ENCODE results near the gene AEBP1. TPM values are rescaled to one million over a fixed set of nuclear protein-coding genes. Genes with fewer than 3 reads are reported as not detected.

AEBP1 gene
- polyA plus RNA-seq, 6 donors from 2014 or later = 1.9 to 18.5 (median 4.1) TPM

GRCh38 chr7:44150966-44151941 lies 47.1 kb downstream of the AEBP1 start:
- peaks cover 2 to 9% (median 6%) of the 10 kb centered on the region in 3 donors for H3K4me1 Mint-ChIP-seq
- ATAC-seq (ENCODE audit: low read depth in 2 of 2) (no peak), DNase-seq (no peak)
- no peaks in the 10 kb centered on the region for H3K36me3 Mint-ChIP-seq
- H3K27me3 Mint-ChIP-seq = no peaks in the 10 kb centered on the region
- no peak overlapping the region for H3K4me3 Mint-ChIP-seq
- H3K27ac Mint-ChIP-seq = peak overlapping the region in 3 of 6 donors; percentile 16 to 73 (median 31)
- no peaks in the 10 kb centered on the region for H3K9me3 Mint-ChIP-seq

DNA sequence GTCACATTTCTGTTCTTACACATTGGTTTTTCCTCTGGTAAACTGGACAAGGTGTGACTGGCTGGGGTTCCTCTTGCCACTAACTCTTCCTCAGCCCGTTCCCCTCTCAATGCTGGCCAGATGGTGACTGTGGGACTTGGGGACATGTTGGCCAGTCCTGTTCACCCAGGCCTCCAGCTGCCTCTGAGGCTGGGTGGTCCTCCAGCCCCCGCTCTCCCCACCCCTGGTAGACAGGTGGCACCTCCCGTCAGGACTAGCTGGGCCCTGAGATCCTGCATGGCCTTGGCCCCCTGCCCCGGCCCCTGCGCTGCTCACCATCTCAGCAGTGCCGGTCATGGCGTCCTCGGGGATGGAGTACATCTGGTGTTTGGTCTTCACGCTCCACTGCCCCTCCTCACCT lies 47.8 kb downstream of the AEBP1 start:
- no peak for ATAC-seq (ENCODE audit: low read depth in 2 of 2)
- Mint-ChIP-seq H3K27ac (no peak overlapping the region), H3K4me3 (no peak overlapping the region), H3K27me3 (no peaks in the 10 kb centered on the region), H3K4me1 (peaks cover 0 to 6% (median 5%) of the 10 kb centered on the region in 3 donors), H3K36me3 (no peaks in the 10 kb centered on the region), H3K9me3 (no peaks in the 10 kb centered on the region)
- no peak for DNase-seq

DNA sequence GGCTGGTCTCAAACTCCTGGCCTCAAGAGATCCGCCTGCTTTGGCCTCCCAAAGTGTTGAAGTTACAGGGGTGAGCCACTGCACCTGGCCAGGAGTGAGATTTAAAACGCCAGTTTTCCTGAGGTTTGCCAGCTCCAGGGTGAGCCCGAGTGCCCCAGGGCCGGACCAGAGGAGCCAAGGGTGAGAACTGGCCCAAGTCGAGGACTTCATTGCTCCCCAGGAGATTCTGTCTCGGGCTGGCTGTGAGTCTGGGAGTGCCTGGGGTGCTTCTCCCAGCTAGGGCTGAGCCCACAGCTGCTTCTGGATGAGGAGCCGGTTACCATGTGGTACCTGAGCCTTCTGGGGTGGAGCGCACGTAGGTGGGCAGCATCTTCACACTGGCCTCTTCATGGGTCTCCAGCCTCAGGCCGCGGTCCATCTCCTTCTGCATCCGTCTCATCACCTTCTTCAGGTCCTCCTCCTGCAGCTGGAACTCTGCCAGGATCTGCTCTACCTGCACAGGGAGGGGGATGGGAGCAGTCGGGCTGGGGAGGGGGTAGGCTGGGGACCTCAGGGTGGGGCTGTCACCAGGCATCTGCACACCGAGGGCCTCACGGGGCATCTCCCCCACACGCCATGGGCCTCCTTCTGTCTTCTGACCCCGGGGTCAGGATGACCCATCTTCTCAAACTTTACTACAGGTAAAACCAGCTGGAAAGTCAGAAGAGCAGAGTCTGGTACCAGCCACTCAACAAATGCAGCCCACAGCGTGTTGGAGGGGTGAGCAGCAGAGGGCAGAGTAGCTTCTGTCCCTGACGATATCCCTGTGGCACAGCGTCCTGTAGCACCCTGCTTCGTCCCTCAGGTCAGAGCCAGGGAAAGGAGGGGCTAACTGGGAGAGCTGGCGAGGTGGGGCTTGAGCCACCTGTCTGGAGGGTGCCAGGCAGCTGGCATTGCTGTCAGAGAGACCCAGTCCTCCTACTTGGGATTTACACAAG lies 49.1 kb downstream of the AEBP1 start:
- Mint-ChIP-seq H3K4me1 (peaks cover 0 to 6% (median 5%) of the 10 kb centered on the region in 3 donors), H3K27ac (no peak overlapping the region), H3K36me3 (no peaks in the 10 kb centered on the region), H3K9me3 (no peaks in the 10 kb centered on the region), H3K27me3 (no peaks in the 10 kb centered on the region), H3K4me3 (no peak overlapping the region)
- DNase-seq (no peak), ATAC-seq (ENCODE audit: low read depth in 2 of 2) (no peak)

DNA sequence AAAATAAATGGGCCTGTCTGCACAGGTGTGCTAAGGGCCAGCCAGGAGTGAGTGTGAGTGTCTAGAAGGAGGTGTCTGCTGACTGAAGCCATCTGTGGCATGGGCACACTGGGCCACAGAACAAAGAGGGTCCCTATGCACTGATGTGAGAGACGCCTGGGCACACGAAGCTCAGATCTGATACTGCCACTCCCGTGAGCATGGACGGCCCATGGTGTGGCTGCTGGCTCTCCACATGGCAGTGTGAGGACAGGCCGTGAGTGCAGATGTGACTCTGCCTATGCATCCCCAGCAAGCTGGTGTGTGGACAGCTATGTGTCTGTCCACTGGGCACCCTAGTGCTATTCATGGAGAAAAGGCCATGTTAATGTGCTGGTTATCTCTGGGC lies 49.8 kb downstream of the AEBP1 start:
- peak overlapping the region in 1 of 6 donors; percentile 33 for H3K27ac Mint-ChIP-seq
- no peak for DNase-seq

GRCh38 chr7:44154703-44155102 lies 50.6 kb downstream of the AEBP1 start:
- no peak overlapping the region for H3K4me3 Mint-ChIP-seq
- no peak overlapping the region for H3K27ac Mint-ChIP-seq
- no peaks in the 10 kb centered on the region for H3K36me3 Mint-ChIP-seq
- H3K27me3 Mint-ChIP-seq = no peaks in the 10 kb centered on the region
- ATAC-seq (ENCODE audit: low read depth in 2 of 2) (no peak), DNase-seq (no peak)
- no peaks in the 10 kb centered on the region for H3K9me3 Mint-ChIP-seq
- peaks cover 0 to 6% (median 5%) of the 10 kb centered on the region in 3 donors for H3K4me1 Mint-ChIP-seq

More for the DNA sequence above, 49.8 kb downstream of the AEBP1 start:
- H3K4me1 Mint-ChIP-seq = peaks cover 0 to 6% (median 5%) of the 10 kb centered on the region in 3 donors
- ATAC-seq (ENCODE audit: low read depth in 2 of 2) = no peak
- H3K27me3 Mint-ChIP-seq = no peaks in the 10 kb centered on the region
- no peaks in the 10 kb centered on the region for H3K36me3 Mint-ChIP-seq
- no peaks in the 10 kb centered on the region for H3K9me3 Mint-ChIP-seq
- no peak overlapping the region for H3K4me3 Mint-ChIP-seq

DNA sequence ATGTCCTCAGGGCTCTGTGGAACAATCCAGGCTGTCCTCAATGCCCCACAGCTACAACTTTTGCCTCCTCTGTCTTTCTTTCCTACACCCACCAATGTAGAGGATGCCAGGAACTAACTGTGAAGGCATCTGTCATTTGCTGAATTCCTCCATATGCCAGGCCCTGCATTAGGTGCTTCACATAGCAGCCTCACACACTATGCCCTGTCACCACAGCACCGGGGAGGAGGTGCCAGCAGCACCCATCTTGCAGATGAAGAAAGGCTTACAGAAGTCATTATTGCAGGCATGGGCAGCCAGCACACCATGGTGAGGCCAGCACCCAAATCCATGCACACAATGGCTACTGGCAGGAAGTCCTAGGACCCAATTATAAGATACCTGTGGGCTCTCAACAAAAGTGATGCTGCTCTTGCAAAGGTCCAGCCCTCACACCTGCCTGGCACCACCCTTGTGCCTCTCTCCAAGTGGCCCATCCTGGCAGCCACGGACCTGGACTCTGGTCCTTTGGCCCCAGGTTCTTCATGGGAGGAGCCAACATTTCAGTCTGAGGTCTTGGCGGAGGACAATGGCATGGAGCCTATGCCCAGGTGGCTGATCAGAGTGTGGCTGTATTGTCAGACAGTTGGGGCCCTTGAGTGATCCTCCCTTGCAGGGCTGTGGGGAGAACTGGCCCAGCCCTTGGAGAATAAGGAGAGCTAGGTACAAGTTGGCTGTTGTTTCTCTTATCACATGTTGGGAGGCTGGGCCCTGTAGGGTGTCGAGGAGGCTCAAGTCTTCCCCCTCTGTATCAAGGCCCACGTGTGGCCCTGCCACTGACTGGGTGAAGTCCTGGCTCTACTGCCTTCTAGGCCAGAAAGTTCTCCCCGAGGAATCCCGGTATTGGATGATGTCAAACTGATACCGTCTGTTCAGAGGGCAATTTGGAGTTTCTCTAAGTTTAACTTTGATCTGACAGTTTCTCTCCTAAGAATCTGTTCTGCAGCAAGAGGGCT lies 51.3 kb downstream of the AEBP1 start:
- Mint-ChIP-seq H3K4me1 (peaks cover 0 to 3% (median under 1%) of the 10 kb centered on the region in 3 donors), H3K36me3 (no peaks in the 10 kb centered on the region), H3K4me3 (no peak overlapping the region), H3K27me3 (no peaks in the 10 kb centered on the region), H3K27ac (no peak overlapping the region), H3K9me3 (no peaks in the 10 kb centered on the region)
- no peak for DNase-seq
- no peak for ATAC-seq (ENCODE audit: low read depth in 2 of 2)

GRCh38 chr7:44156453-44157010 lies 52.4 kb downstream of the AEBP1 start:
- Mint-ChIP-seq H3K9me3 (no peaks in the 10 kb centered on the region), H3K4me3 (no peak overlapping the region), H3K36me3 (no peaks in the 10 kb centered on the region), H3K4me1 (no peaks in the 10 kb centered on the region), H3K27me3 (no peaks in the 10 kb centered on the region), H3K27ac (no peak overlapping the region)
- ATAC-seq (ENCODE audit: low read depth in 2 of 2) (no peak), DNase-seq (no peak)

GRCh38 chr7:44157116-44158080 lies 53.3 kb downstream of the AEBP1 start:
- ATAC-seq (ENCODE audit: low read depth in 2 of 2) (no peak), DNase-seq (no peak)
- Mint-ChIP-seq H3K9me3 (no peaks in the 10 kb centered on the region), H3K27ac (peak overlapping the region in 1 of 6 donors; percentile 26), H3K36me3 (no peaks in the 10 kb centered on the region), H3K4me3 (peak overlapping the region in 1 of 8 donors; percentile 66), H3K27me3 (no peaks in the 10 kb centered on the region), H3K4me1 (no peaks in the 10 kb centered on the region)

- ATAC-seq (ENCODE audit: low read depth in 2 of 2) (no peak), DNase-seq (no peak)
- no peaks in the 10 kb centered on the region for H3K9me3 Mint-ChIP-seq
- peak overlapping the region in 1 of 6 donors; percentile 54 for H3K27ac Mint-ChIP-seq
- H3K27me3 Mint-ChIP-seq = no peaks in the 10 kb centered on the region
- peak overlapping the region in 1 of 8 donors; percentile 66 for H3K4me3 Mint-ChIP-seq
- no peaks in the 10 kb centered on the region for H3K4me1 Mint-ChIP-seq
- H3K36me3 Mint-ChIP-seq = no peaks in the 10 kb centered on the region
Observed at GRCh38 chr7:44158096-44158872, 54.1 kb downstream of the AEBP1 start.

DNA sequence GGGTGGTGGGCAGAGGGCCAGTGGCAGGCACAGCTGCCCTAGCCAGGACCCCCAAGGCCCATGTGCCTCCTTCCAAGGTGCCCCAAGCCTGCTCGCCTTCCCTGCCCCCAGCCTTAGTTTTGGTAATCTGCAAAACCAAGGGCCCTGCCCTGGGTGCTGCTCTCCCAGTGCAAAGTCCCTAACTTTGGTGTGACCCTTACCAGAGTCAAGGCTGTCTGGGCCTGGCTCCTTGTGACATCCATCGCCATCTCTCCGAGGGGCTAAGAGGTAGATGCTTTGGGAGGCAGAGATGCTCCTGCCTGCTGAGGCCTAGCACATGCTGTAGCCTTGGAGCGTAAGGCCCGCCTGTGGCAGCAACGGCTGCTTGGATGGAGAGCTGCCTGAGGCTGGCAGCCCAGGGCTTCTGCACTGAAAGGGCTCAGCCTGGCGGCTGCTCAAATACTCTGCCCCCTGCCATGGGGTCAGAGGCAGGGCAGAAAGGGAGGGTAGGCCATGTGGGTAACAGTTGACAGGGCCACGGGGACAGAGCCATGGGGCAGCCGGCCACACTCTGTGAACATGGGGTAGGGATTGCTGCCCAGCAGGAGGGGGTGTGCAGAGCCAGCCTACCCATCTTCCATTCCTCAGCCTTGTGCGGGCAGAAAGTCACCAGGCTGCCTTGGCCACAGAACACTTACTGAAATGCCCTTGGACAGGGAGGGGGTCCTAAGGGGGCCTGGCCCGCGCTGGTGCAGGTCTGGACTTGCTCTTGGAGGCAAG lies 54.9 kb downstream of the AEBP1 start:
- Mint-ChIP-seq H3K36me3 (peaks cover 0 to 2% of the 10 kb centered on the region in 2 donors), H3K27ac (no peak overlapping the region), H3K9me3 (peaks cover 0 to 4% (median 0%) of the 10 kb centered on the region in 7 donors), H3K27me3 (no peaks in the 10 kb centered on the region), H3K4me3 (no peak overlapping the region), H3K4me1 (no peaks in the 10 kb centered on the region)
- DNase-seq = no peak
- ATAC-seq (ENCODE audit: low read depth in 2 of 2) = no peak

Measured in naive B cell (primary cell).